ENCODE measurements around the gene RFPL4AL1. TPM values are rescaled to one million over a fixed set of nuclear protein-coding genes. Genes with fewer than 3 reads are reported as not detected.

RFPL4AL1 gene
- total and polyA plus RNA-seq, 2 of the 8 experiments (the other 6 are each of a cell fraction or from before 2014, with no cell fraction given) = not detected

DNA sequence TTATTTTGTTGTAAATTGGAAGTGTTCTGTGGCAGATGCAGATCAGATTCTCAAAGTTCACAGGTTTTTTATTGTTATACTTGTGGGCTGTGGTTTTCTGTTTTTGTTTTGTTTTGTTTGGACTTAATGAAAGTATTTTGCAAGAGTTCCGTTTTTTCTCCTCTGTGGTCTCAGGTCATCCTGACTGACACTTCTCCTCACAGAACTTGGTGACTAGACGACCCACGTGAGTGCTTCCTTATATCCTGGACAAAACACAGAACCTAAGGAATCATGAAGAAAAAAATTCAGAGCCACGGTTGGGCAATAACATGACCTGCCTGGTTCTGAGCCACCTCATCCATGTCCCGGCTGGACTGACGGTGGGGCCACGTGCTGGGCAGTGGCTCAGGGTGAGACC, 2.5 kb upstream of the RFPL4AL1 start:
- Histone ChIP-seq H3K23me2 (ENCODE audit: low read depth, low read length) (no peaks in the 10 kb centered on the region), H3K23ac (ENCODE audit: insufficient read length) (no peak overlapping the region), H3K4me2 (ENCODE audit: insufficient read depth in 1 of 2, low read depth in 2 of 2, low read length in 2 of 2) (no peak overlapping the region), H3K27ac (ENCODE audit: low read depth, low read length) (no peak overlapping the region), H3K4ac (replicated peaks; ENCODE audit: insufficient read length, low read depth, low read length) (no peak overlapping the region), H3K27me3 (replicated peaks in 1 of 4; ENCODE audit: control insufficient read depth in 3 of 4, extremely low read depth in 1 of 4, insufficient read depth in 3 of 4, low read length in 3 of 4) (no peaks in the 10 kb centered on the region), H2BK20ac (ENCODE audit: low read length) (no peak overlapping the region), H4K91ac (replicated peaks; ENCODE audit: insufficient read length, low read length) (no peak overlapping the region), H3K9me3 (ENCODE audit: insufficient read depth in 2 of 2, low read depth in 1 of 2, low read length in 1 of 2) (peaks cover 41 to 44% of the 10 kb centered on the region in 2 experiments), H2AFZ (ENCODE audit: low read length) (no peak overlapping the region), H3K18ac (ENCODE audit: extremely low read depth, low read length) (no peak overlapping the region), H2BK12ac (ENCODE audit: low read depth, low read length) (no peak overlapping the region), H3K56ac (replicated peaks; ENCODE audit: insufficient read length, low read depth, low read length) (no peak overlapping the region), H4K5ac (ENCODE audit: insufficient read length, low read depth, low read length) (no peak overlapping the region), H3K4me1 (replicated peaks in 1 of 4; ENCODE audit: control insufficient read depth in 3 of 4, insufficient read depth in 4 of 4, low read length in 3 of 4) (no peaks in the 10 kb centered on the region), H3K79me1 (ENCODE audit: low read depth, low read length) (no peaks in the 10 kb centered on the region), H3K9ac (replicated peaks in 1 of 4; ENCODE audit: extremely low read depth in 1 of 4, low read depth in 3 of 4, low read length in 3 of 4) (no peak overlapping the region), H3K4me3 (ENCODE audit: extremely low read depth in 1 of 4, insufficient read depth in 2 of 4, low read depth in 3 of 4, low read length in 4 of 4) (no peak overlapping the region), H2BK120ac (replicated peaks; ENCODE audit: low read depth, low read length) (no peak overlapping the region), H3K14ac (ENCODE audit: insufficient read length) (no peak overlapping the region), H3K36me3 (ENCODE audit: control insufficient read depth in 2 of 4, insufficient read depth in 4 of 4, low read length in 3 of 4) (no peaks in the 10 kb centered on the region), H2AK5ac (ENCODE audit: low read depth, low read length) (no peak overlapping the region), H4K8ac (ENCODE audit: extremely low read depth, insufficient read depth, low read length) (no peak overlapping the region), H2BK5ac (ENCODE audit: low read depth, low read length) (no peak overlapping the region), H3K79me2 (ENCODE audit: control insufficient read depth in 1 of 2, insufficient read depth in 2 of 2, low read length in 2 of 2) (no peaks in the 10 kb centered on the region), H2BK15ac (ENCODE audit: low read length) (no peak overlapping the region), H4K20me1 (replicated peaks in 1 of 2; ENCODE audit: control insufficient read depth in 1 of 2, insufficient read depth in 2 of 2, low read length in 2 of 2) (no peaks in the 10 kb centered on the region)
- no peak for FAIRE-seq
- ChIA-PET POLR2A (ENCODE audit: partially characterized antibody) (no interaction called here), CTCF (ENCODE audit: partially characterized antibody) (no interaction called here)
- no peak for DNase-seq (ENCODE audit: low read depth in 1 of 2, low spot score in 2 of 2)
- 77% methylated on average over 7 of the region's 7 CpGs; no CpG with 5 or more reads in 1 of the 2 experiments for WGBS, 2 experiments (ENCODE audit: extremely low coverage in 1 of 2, insufficient coverage in 1 of 2, insufficient read length in 1 of 2, insufficient replicate concordance in 2 of 2, low coverage in 1 of 2, low lambda C conversion rate in 2 of 2, missing lambda C conversion rate in 1 of 2)
- TF ChIP-seq, protein P1, sequence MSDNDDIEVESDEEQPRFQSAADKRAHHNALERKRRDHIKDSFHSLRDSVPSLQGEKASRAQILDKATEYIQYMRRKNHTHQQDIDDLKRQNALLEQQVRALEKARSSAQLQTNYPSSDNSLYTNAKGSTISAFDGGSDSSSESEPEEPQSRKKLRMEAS (IDR thresholded peaks at IDR 0.05) = no peak
- TF ChIP-seq NRF1 (IDR thresholded peaks at IDR 0.05; ENCODE audit: low read depth, low read length) (no peak), PHF8 (conservative IDR thresholded peaks at IDR 0.05; ENCODE audit: low read depth, low read length) (no peak), RNF2 (IDR thresholded peaks at IDR 0.05; ENCODE audit: borderline replicate concordance, low read depth, low read length, missing control alignments, poor library complexity, severe bottlenecking) (no peak), ZNF274 (IDR thresholded peaks at IDR 0.05; ENCODE audit: borderline replicate concordance, extremely low read depth, low read length) (no peak), EZH2 (IDR thresholded peaks at IDR 0.05; ENCODE audit: low read depth, low read length, severe bottlenecking) (no peak), SRF (IDR thresholded peaks at IDR 0.05; ENCODE audit: low read depth, low read length) (no peak), JUND (IDR thresholded peaks at IDR 0.05; ENCODE audit: low read length) (no peak), BRCA1 (IDR thresholded peaks at IDR 0.05; ENCODE audit: low read depth, low read length) (no peak), TEAD4 (IDR thresholded peaks at IDR 0.05; ENCODE audit: low read depth, low read length) (no peak), MAFK (IDR thresholded peaks at IDR 0.05; ENCODE audit: low read depth, low read length) (no peak), KDM1A (IDR thresholded peaks at IDR 0.05; ENCODE audit: borderline replicate concordance, low read length) (no peak), KDM5A (IDR thresholded peaks at IDR 0.05; ENCODE audit: low read length) (no peak)
- TF ChIP-seq, protein P2, sequence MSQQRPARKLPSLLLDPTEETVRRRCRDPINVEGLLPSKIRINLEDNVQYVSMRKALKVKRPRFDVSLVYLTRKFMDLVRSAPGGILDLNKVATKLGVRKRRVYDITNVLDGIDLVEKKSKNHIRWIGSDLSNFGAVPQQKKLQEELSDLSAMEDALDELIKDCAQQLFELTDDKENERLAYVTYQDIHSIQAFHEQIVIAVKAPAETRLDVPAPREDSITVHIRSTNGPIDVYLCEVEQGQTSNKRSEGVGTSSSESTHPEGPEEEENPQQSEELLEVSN (IDR thresholded peaks at IDR 0.05) = no peak
